ENCODE data around the gene MYO1D.
"Not testable (repeated sequence)": the region's sequence is repeated elsewhere in the genome, so short reads cannot be mapped to it uniquely, and the experiment has no call there.

Gene MYO1D

DNA sequence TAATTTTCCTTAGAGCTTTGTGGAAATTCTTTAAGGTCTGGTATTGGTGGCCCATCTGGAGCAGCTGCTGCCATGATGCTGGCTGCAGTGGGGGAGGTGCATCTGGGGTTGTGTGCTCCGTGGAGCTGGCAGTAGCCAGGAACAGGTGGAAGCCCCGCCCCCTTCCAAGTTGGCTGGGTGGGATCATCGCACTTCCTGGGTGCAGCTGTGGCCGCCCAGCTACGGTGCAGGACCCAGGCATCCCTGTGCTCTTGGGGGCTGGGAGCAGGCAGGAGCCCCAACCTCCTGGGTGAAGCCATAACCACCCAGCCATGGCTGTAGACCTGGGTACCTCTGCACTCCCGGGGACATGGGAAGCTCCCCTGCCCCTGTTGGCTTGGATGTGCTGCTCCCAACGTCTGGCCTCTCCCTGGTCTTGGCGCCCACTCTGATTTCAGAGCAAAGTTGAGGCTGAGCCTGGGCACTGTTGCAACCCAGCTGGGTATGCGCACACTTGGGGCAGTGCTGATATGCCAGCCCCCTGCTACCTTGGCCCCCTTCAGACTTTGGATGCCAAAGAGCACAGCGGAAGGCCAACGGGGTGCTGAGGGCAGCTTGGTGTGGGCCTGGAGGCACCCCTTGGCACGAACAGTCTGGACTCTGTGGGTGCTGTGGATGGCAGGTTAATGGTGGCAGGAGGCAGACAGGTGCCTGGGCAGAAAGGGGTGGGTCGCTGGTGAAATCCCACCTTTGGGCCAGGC is 145.2 kb downstream of the MYO1D start:
- no peak for DNase-seq (ENCODE audit: low read depth)

DNA sequence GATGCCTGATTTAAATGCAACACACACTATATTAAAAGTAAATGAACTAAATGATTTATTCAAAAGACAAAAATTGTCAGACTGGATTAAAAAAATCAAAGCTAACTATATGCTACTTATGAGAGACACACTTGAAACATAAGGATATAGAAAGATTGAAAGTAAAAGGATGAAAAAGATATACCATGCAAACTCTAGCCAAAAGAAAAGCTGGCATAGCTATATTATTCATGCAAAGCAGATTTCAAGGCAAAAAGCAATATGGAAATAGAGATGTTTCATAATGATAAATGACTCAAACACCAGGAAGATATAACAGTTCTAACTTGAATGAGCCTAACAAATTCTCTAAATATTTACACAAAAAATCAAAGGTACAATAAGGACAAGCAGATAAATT is 149.2 kb downstream of the MYO1D start:
- no peak for DNase-seq (ENCODE audit: low read depth)

DNA sequence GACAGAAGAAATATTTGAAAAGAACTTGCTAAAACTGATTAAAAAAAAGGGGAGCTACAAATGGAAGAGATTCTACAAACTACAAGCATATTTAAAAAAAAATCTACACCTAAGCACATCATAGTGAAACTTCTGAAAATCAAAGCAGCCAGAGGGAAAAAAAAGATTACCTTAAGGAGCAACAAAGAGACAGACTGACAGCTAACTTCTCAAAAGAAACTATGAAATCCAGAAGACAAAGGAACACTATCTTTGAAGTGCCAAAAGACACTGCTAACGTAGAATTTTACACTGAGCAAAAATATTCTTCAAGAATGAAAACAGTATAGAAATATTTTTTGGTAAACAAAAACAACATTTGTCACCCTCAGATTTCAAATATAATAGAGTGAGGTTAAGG is 151.2 kb downstream of the MYO1D start:
- no peak for DNase-seq (ENCODE audit: low read depth)

DNA sequence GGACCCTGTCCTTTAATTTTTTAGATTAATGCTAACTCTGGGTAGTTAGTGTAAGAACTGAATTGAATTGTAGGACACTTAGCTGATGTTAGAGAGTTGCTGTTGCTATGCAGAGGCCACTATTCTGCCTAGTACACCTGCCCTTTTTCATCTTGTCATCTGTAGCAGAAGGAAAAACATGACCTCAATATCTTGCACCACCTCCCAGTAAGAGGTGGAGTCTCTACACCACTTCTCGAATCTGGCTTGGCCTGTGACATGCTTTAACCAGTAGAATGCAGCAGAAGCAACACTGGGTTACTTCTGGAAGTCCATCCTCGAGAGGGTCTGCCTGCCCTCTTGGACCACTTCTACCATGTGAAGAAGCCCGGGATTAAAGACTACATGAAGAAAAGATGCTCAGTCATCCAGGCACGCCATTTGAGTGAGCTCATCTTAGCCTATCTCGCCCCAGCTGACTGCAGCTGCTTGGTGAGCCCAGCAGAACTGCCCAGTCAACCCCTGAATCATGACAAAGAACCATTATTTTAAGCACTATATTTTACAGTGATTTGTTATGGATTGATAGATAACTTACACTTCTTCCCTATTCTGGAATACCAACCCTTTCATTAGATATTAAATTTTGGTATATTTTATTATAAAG is 153.5 kb downstream of the MYO1D start:
- DNase-seq (ENCODE audit: low read depth): no peak

DNA sequence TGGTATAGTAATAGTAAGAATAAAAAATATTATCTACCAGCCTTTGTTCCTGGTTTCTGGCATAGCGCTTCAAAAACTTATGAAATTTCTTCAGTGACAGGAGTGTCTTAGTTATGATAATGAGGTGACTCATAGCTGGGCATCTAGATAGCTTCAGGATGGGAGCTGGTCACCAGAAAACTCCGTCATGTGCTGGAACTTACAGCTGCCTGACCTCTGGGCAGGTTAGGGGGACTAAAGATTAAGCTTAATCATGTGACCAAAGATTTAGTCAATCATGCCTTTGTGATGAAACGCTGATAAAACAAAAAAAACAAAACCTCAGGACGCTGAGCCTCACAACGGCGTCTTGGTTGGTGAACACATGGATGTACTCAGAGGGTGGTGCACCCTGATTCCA is 154.2 kb downstream of the MYO1D start:
- no peak for DNase-seq (ENCODE audit: low read depth)

DNA sequence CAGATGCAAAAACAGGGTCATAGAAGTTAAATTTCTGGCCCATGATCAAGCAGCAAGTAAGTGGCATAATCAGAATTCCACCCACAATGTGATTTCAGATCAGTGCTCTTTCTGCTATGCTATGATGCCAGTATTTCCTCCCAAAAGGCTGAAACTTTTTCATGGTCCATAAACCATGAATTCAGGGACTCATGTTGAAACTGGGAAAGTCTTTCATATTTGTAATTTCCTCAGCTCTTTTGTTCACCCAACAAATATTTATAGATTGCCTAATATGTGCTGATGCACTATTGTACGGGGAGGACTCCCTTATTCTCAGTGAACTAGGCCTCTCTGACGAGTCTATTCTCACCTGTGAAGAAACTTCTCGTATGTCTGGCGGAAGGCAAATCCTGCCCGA is 156.3 kb downstream of the MYO1D start:
- no peak for DNase-seq (ENCODE audit: low read depth)

DNA sequence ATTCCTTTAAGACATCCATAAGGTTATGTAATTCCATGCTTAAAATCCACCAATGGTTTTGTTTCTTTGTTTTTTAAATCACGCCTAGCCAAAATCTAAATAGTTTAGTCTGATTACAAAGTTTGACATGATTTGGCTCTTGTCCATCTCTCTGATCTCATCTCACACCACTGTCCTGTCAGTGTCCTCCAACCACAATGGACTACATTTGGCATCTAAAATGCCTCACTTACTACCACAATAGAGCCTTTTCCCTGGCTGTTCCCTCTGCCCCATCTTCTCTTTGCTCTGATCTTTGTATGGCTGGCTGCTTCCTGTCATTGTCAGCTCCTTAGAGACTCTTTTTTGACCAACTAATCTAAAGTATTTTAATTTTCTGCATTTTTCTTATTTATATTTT is 157.2 kb downstream of the MYO1D start:
- DNase-seq (ENCODE audit: low read depth): no peak

DNA sequence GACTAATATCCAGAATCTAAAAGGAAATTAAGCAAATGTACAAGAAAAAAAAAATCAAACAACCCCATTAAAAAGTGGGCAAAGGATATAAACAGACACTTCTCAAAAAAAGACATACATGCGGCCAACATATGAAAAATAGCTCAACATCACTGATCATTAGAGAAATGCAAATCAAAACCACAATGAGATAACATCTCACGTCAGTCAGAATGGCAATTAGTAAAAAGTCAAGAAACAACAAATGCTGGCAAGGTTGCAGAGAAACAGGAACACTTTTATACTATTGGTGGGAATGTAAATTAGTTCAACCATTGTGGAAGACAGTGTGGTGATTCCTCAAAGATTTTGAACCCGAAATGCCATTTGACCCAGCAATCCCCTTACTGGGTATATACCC is 162.0 kb downstream of the MYO1D start:
- DNase-seq (ENCODE audit: low read depth): not testable (repeated sequence)

DNA sequence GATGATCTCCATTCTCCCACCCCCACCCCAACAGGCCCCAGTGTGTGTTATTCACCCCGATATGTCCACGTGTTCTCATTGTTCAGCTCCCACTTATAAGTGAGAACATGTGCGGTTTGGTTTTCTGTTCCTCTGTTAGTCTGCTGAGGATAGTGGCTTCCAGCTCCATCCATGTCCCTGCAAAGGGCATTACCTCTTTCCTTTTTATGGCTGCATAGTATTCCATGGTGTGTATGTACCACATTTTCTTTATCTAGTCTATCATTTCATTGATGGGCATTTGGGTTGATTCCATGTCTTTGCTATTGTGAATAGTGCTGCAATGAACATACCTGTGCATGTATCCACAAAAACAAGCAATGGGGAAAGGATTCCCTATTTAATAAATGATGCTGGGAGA is 162.7 kb downstream of the MYO1D start:
- DNase-seq (ENCODE audit: low read depth): not testable (repeated sequence)

DNA sequence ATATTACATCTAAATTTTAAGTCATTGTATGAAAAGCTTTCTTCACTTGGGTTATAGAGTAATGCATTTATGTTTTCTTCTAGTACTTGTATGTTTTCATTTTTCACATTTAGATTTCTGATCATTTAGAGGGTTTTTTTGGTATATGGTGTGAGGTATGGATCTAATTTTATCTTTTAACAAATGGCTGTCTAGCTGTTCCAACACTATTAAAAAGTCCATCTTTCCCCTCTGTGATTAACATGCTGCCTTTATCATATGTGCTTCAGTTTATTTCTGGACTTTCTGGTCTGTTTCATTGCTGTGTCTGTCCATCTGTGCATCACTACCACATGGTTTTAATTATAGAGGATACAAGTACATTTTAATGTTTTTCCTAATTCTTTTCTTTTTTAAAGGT is 163.8 kb downstream of the MYO1D start:
- DNase-seq (ENCODE audit: low read depth): no peak

DNA sequence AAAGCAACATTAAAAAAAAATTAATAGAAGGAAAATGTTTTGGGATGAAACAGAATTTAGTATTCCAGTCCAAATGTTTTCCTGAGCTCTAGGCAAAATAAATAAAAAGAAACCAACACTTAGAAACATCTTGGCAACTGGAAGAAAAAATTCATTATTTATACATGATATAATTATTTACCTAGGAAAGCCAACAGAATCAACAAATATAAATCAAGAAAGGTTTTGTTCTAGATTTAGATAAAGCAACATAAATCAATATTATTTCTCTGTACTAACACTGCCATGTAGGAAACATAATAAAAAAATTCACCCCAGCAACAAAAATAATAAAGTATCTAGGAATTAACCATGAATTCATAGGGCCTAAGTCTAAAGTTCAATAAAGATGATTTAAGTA is 167.4 kb downstream of the MYO1D start:
- no peak for DNase-seq (ENCODE audit: low read depth)

DNA sequence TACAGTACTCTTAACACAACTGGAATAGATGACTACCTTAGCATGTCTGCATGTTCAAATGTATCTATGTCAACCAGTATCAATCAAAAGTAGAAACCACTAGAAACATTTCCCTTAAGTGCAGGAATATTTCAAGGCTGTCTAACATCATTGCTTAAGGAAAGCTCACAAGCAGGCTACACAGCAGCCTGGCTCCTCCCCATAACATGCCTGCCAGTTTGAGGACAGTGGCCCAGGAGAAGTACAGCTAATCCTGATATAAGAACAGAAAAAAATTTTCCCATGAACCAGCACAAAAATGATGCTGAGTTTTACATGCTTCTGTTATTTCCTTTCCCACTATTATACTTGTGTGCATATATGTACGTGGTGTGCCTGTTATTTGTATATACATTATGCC is 175.1 kb downstream of the MYO1D start:
- DNase-seq (ENCODE audit: low read depth): no peak

DNA sequence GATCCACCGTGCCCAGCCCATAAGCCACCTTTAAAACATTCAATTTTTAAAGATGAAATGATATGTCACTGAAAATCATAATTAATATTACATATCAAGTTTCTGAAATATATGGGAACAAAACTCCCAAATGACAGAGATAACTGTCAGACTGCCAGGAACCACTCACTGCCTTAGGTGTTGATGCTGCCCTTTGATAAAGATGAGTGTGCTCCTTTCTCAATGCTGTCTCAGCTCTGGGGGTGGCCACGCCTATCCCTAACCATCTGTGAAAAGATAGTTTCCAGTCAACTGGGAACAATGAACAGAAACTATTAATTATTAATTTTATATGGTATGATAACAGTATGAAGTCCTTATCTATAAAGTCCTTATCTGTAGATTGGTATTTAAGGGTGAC is 177.7 kb downstream of the MYO1D start:
- DNase-seq (ENCODE audit: low read depth): no peak

DNA sequence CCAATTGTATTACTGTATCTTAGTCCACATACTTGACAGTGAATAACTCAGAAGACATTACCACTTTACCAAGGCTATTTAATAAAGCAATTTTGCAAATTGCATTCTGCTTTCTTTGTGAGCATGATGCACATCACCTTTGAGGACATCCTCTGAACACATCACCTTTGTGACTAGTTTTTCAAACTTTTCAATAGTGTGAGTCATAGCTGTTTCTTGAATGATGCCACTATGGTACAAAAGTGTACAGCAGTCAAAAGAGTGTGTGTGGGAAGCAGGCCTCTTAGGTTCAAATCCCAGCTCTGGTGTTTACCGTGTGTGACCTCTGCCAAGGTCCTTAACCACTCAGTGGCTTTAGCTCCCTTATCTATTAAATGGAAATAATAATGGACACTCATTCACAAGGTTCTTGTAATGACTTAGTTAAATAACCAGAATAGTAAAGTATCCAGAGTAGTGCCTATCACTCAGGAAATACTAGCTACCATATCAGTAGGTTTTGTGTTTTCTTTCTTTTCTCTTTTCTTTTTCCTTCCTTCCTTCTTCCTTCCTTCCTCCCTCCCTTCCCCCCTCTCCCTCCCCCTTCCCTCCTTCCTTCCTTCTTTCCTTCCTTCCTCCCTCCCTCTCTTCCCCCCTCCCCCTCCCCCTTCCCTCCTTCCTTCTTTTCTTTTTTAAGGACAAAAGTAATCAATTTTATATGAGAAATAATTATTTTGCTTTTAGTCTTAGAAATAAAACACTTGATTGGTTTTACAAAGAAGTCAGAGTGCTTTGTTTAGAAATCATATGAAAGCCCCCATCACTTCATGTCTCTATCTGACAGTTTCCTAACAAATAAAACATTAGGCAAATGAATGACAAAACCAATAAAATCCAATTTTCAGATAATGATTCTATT is 178.9 kb downstream of the MYO1D start:
- no peak for DNase-seq (ENCODE audit: low read depth)

DNA sequence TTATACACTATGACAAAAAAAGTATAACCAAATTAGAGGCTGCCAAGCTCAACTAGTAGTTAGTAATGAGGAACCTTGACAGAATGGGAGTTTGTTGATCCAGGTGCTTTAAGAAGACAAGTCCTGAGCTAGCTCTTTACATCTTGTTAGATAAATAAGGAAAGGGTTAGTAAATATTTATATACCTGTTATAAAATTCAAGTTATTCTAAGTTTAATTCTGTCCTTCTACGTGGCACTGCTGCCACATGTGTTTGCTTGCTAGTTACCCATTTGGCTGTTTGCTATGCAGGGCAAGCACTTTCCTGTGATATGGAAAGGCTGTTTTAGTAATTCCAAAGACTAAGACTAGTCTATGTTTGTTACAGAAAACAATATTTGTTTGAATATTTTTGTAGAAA is 180.5 kb downstream of the MYO1D start:
- no peak for DNase-seq (ENCODE audit: low read depth)

DNA sequence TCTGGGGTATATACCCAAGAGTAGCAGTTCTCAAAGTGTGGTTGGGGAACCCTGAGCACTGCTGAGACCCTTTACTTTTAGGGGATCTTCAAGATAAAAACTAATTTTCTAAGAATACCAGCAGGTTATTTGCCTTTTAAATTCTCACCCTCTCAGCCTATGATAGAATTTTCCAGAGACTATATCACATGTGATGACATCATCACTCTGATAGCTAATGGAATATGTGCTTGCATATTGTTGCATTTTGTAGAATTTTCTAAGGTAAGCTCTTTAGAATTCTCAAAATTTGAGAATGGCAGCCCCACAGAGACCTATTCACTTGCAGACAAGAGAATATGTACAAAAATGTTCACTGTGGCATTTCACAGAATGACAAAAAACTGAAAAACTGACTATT is 181.1 kb downstream of the MYO1D start:
- no peak for DNase-seq (ENCODE audit: low read depth)

DNA sequence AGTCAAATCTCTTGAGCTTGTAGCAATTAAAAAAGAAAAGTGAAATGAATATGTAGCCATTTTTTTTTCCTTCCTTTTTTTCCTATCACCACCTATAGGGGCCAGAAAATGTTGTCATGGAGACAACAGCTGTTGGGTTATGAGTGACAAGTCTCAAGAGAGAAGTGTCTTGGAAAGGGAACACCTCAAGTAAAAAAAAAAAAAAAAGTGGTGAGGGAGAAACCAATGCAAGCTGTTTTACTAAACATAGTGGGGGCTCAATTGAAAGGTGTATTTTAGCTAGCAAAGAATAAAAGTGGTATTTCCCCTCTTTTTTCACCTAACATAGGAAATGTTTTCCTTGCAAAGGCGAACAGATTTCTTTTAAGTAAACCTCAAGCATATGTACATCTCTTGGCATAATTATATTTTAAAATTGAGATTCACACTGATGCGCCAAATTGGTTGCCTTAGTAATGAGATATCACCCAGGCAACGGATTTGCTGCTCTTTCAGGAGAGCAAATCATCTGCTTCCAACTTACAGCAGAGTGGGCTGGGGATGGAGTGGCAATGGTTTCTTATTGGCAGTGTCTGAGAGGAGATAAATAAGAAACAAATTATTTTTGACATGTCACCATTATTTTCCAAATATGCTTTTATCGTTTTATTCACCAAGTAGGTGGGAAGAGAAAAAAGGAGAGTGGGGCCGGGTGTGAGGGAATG is 183.6 kb downstream of the MYO1D start:
- DNase-seq (ENCODE audit: low read depth): no peak

DNA sequence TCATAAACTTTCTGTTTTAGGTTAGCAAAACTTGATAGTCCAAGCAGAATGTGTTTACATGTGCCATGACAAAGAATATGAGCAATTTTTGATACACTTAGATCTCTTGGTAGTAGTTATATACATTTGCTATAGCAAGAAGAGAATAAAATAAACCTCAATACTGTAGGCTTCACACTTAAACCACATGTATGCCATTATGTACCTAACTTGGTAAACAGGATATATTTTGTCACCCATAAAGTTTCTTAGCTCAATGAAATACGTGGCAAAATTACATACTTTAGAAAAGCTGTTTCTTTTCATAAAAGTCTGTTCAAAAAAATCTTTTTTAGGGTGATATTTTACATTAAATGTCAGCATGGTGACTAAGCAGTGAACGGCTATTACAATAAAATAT is 184.7 kb downstream of the MYO1D start:
- DNase-seq (ENCODE audit: low read depth): no peak

DNA sequence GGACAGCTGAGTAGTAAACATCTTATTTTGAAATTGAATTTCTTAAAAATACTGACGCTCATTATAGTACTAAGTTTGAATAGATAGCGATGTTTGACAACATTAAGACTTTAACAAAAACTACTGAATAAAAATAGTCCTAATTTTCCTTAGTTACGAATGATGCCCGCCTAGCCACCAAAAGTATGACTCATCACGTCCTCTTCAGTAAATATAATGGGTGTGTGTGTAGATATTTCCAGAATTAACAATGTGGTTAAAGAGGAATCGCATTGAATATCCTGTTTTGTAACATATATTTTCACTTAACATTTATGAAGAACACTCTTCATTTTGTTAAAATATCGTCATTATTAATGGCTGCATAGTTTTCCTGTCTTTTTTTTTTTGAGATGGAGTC is 187.6 kb downstream of the MYO1D start:
- DNase-seq (ENCODE audit: low read depth): no peak

DNA sequence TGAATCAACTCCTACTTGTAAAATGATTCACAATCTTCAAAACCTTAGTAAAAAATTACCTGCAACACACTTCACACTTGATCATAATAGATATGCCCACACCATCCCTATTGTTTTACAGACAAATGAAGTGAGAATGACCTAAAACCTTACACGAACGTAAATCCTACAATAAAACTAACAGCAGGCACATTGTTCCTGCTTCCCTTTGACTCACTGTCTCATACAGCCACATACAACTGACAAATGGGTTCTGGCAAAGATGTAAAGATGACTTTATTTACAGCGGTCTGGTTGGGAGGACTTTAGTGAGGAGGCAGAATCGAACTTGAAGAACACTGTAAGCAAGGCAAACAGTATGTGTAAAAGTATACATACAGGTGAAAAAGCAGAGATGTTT is 188.7 kb downstream of the MYO1D start:
- no peak for DNase-seq (ENCODE audit: low read depth)

DNA sequence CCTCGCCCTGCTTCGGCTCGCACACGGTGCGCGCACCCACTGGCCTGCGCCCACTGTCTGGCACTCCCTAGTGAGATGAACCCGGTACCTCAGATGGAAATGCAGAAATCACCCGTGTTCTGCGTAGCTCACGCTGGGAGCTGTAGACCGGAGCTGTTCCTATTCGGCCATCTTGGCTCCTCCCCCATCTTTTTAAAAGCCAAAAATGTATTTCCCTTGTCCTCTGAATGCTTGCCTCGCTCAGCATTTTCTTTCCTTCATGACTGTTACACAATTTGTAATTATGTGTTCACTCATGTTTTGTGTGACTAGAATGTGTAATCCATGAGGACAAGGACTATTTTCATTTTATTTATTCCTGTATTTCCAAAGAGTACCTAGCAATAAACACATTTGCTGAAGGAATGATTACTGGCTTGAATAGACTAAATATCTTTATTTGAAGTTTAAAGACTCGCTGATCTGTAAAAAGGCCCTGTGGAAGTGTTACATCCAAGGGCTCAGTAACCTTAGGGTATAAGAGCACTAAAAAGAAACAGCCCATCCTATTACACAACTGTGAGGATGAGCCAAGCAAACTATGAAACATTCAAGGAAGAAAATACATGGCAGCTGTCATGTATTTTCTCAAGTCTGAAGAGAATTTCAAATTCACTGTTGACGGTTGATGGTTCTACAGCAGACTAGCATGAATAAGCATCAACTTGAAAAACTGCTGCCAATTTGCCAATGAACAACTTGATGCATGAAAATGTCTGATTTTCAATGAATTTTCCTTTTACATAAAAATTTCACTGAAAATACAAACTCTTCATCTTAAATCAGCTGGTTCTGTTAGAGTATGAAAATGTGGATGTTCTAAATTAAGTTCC is 192.6 kb downstream of the MYO1D start:
- DNase-seq (ENCODE audit: low read depth): no peak

Data from stimulated activated CD8-positive, alpha-beta memory T cell treated with anti-CD3 and anti-CD28 coated beads, Interleukin-12 subunit alpha, Interleukin-12 subunit beta, amount 100 ng/mL, for 1 hour (primary cell).